Activated naive CD4-positive, alpha-beta T cell treated with anti-CD3 and anti-CD28 coated beads, Interleukin-2, amount 10 ng/mL, durations not matched to agents 7 days and 5 days (primary cell): ENCODE data around the gene DLG4.

ENCODE experiments used
- CTCF ChIA-PET: fragments of 350-600 bp; sonication (Branson Sonifier 250); formaldehyde crosslinking; loops from one replicate; lab custom pipeline; 2021; ENCODE audit warnings: antibody characterized with exemption; lab: Charles Lee
- DNase-seq: peaks from one replicate; pipeline ENCODE4 v3.0.0-alpha.2; 2020
- H3K27ac Mint-ChIP-seq: one replicate; pipeline ENCODE4 v1.8.0; 2021; ENCODE audit warnings: mild to moderate bottlenecking, moderate library complexity, mixed read lengths
- H3K27me3 Mint-ChIP-seq: one replicate; pipeline ENCODE4 v1.8.0; 2021; ENCODE audit warnings: mild to moderate bottlenecking, mixed read lengths
- H3K36me3 Mint-ChIP-seq: one replicate; pipeline ENCODE4 v1.8.0; 2021; ENCODE audit warnings: mixed read lengths
- H3K4me1 Mint-ChIP-seq: one replicate; pipeline ENCODE4 v1.8.0; 2021; ENCODE audit warnings: mixed read lengths
- H3K4me3 Mint-ChIP-seq: one replicate; pipeline ENCODE4 v1.8.0; 2021; ENCODE audit warnings: mild to moderate bottlenecking, moderate library complexity, mixed read lengths
- H3K9me3 Mint-ChIP-seq: one replicate; pipeline ENCODE4 v1.8.0; 2021; ENCODE audit warnings: mixed read lengths

DLG4 gene

GRCh38 chr17:7220593-7221277, 1.1 kb upstream of the DLG4 start:
- Mint-ChIP-seq H3K27ac (peak overlapping the region; percentile 90), H3K4me3 (peak overlapping the region; percentile 94), H3K4me1 (peaks cover 55% of the 10 kb centered on the region), H3K27me3 (peaks cover 13% of the 10 kb centered on the region), H3K9me3 (no peaks in the 10 kb centered on the region), H3K36me3 (peaks cover 31% of the 10 kb centered on the region)
- CTCF ChIA-PET, result interaction anchor here (0.7 to 4.5 kb wide), 10 partner anchors 10 to 109 kb away, joined by 3 to 34 read pairs (median 4); partner anchors contain the start of genes GABARAP and PHF23
- peak; percentile 77 for DNase-seq

- H3K4me3 Mint-ChIP-seq, result peak overlapping the region; percentile 94
- H3K9me3 Mint-ChIP-seq, result no peaks in the 10 kb centered on the region
- H3K27ac Mint-ChIP-seq, result peak overlapping the region; percentile 90
- H3K36me3 Mint-ChIP-seq, result peaks cover 27% of the 10 kb centered on the region
- H3K27me3 Mint-ChIP-seq, result peaks cover 14% of the 10 kb centered on the region
- CTCF ChIA-PET, result interaction anchor here (2.9 to 4.5 kb wide), 2 partner anchors 22 to 77 kb away, joined by 17 to 34 read pairs; partner anchors contain the start of gene GABARAP
- H3K4me1 Mint-ChIP-seq, result peaks cover 69% of the 10 kb centered on the region
- no peak for DNase-seq
These were observed 316 bp downstream of the DLG4 start for GRCh38 chr17:7219229-7219811.

DNA sequence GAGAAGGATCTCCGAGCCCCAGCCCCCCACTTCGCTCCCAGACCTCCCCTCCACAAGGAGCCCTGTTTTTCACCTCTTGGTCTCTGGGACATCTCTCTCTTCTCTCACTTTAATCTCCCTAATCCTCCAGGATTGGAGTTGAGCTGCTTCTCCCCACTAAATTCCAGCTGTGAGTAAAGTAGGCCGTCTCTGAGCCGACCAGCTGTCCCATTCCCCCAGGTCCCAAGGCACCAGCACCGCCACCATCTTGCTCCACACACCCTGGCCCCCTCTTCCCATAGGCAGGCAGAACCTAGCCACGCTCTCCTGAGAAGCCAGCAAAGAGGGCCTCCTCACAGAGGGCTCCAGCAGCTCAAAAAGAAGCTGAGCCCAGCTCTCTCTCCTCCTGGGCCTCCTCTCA, 878 bp downstream of the DLG4 start:
- no peak for DNase-seq
- CTCF ChIA-PET, result interaction anchor here (2.9 to 4.5 kb wide), 2 partner anchors 23 to 78 kb away, joined by 17 to 34 read pairs; partner anchors contain the start of gene GABARAP
- H3K4me3 Mint-ChIP-seq, result peak overlapping the region; percentile 94
- peaks cover 20% of the 10 kb centered on the region for H3K27me3 Mint-ChIP-seq
- H3K27ac Mint-ChIP-seq, result peak overlapping the region; percentile 45
- no peaks in the 10 kb centered on the region for H3K9me3 Mint-ChIP-seq
- H3K4me1 Mint-ChIP-seq, result peaks cover 75% of the 10 kb centered on the region
- H3K36me3 Mint-ChIP-seq, result peaks cover 23% of the 10 kb centered on the region

- Mint-ChIP-seq H3K9me3 (no peaks in the 10 kb centered on the region), H3K36me3 (peaks cover 17% of the 10 kb centered on the region), H3K4me3 (peak overlapping the region; percentile 72), H3K27ac (peak overlapping the region; percentile 74), H3K4me1 (peaks cover 80% of the 10 kb centered on the region), H3K27me3 (peaks cover 26% of the 10 kb centered on the region)
- DNase-seq, result no peak
- CTCF ChIA-PET, result interaction anchor here (4.5 kb wide), 1 partner anchor 78 kb away, joined by 34 read pairs; no protein-coding TSS in a partner anchor
These were observed 1.5 kb downstream of the DLG4 start for GRCh38 chr17:7218166-7218565.

DNA sequence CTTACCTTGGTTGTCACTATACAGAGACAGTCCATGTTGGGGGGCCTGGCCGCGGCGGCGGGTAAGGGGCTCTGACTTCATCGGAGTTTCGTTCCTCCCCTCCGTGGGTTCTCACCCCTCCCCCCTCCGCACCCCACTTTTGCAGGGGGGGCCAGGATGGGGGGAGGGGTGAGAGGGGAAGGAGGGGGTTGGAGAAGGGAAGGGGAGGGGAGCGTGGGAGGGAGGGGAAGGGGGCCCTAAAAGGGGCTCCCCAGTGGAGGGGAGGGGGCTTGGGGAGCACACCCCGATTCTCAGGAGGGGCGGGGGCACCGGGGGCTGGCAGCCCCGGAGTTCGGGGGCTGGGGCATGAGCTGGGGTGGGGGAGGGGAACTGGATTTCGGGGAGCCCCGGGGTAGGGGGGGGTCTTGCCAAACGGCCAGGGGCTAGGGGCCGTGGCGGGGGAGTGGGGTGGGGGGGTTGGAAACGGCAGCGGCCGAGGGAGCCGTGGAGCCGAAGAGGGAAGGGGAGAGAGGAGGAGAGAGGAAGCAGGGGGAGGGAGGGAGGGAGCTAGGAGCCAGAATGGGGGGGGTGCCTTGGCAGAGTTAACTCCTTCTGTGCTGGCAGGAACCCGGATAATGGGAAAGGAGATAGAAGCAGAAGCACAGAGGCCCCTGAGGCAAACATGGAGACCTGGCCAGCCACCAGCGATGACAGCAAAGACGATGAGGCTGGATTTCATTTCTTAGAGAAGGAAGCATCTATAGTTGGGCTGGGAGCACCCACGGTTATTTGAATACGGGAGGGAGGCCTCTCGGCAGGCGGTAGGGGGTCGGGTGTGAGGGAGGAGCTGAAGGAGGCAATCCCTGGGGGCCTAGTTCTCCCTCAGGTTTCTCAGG, 2.3 kb downstream of the DLG4 start:
- peaks cover 82% of the 10 kb centered on the region for H3K4me1 Mint-ChIP-seq
- peak overlapping the region; percentile 72 for H3K4me3 Mint-ChIP-seq
- peak overlapping the region; percentile 74 for H3K27ac Mint-ChIP-seq

DNA sequence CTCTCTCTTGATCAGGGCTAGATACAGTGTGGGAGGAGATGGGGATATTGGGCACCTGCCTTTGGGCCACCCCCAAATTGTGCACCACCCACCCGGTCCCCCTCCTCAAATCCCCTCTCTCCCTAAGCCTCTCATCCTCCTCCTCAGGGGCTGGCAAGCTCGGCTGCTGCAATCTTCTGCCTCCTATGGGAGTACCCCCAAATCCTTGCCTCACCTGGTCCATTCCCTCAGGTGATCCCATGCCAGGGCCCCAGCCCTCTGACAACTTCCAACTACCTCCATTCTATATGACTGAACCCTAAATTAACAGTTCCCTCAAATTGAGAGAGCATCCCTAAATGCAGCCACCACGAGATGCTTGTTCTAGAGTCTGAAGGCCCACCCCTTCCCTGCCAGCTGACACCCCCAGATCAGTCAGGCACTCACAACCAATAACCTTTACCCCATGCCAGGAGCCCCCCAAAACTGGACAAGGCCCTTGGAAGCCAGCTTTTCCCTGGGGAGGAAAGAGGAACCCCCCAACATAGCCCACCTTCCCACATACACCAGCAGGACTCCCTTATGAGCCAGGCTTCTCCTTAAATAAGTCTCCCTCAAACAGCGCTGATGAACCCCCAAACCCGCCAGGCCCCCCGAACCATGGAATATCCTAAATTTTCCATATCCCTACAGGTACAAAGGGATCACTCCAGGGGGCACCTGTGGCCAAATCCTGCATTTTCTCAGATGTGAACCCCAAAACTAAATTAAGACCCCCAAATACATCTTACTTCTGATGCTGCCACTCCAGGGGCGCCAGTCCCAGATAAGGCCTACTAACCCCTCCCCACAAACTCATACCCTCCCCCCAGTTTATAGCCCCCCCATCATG, 3.2 kb downstream of the DLG4 start:
- H3K9me3 Mint-ChIP-seq, result no peaks in the 10 kb centered on the region
- peaks cover 6% of the 10 kb centered on the region for H3K36me3 Mint-ChIP-seq
- H3K27me3 Mint-ChIP-seq, result peaks cover 36% of the 10 kb centered on the region
- peak overlapping the region; percentile 49 for H3K4me3 Mint-ChIP-seq
- CTCF ChIA-PET, result no interaction called here
- no peak overlapping the region for H3K27ac Mint-ChIP-seq
- H3K4me1 Mint-ChIP-seq, result peaks cover 77% of the 10 kb centered on the region
- DNase-seq, result no peak

More for the DNA sequence above, 2.3 kb downstream of the DLG4 start:
- CTCF ChIA-PET, result no interaction called here
- Mint-ChIP-seq H3K27me3 (peaks cover 29% of the 10 kb centered on the region), H3K36me3 (peaks cover 10% of the 10 kb centered on the region), H3K9me3 (no peaks in the 10 kb centered on the region)
- peak; percentile 45 for DNase-seq

DNA sequence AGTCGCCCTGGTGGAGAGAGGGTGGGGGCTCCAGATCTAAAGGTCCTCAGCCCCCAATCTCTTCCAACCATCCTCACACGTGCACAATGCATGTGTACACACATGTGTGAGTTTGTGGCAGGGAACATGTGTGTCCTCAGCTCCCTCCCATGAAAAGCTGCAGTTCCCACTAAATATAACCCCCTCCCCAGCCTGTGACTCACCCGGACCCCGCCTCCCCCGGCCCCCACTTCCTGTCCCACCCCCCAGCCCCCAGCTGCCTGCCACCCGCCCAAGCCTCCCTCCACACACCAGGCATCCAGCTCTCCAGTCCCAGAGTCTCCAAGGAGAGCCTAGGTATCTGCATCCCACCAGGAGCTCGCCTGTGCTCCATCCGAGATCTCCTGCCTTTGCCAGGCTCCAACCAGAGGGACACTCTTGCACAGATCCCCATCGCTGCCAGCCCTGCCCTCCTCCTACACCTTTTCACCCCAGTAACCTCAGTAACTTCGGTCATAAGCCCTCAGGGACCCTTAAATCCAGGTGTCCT, 3.9 kb downstream of the DLG4 start:
- H3K4me3 Mint-ChIP-seq, result peak overlapping the region; percentile 83
- peaks cover 70% of the 10 kb centered on the region for H3K4me1 Mint-ChIP-seq
- H3K36me3 Mint-ChIP-seq, result peaks cover 2% of the 10 kb centered on the region
- H3K27me3 Mint-ChIP-seq, result peaks cover 42% of the 10 kb centered on the region
- no peaks in the 10 kb centered on the region for H3K9me3 Mint-ChIP-seq
- no peak overlapping the region for H3K27ac Mint-ChIP-seq
- no peak for DNase-seq
- CTCF ChIA-PET, result no interaction called here

GRCh38 chr17:7215136-7215638, 4.4 kb downstream of the DLG4 start:
- Mint-ChIP-seq H3K36me3 (peaks cover 2% of the 10 kb centered on the region), H3K4me1 (peaks cover 64% of the 10 kb centered on the region), H3K9me3 (no peaks in the 10 kb centered on the region), H3K4me3 (peak overlapping the region; percentile 83), H3K27ac (peak overlapping the region; percentile 92), H3K27me3 (peaks cover 47% of the 10 kb centered on the region)
- CTCF ChIA-PET, result no interaction called here
- DNase-seq, result no peak

DNA sequence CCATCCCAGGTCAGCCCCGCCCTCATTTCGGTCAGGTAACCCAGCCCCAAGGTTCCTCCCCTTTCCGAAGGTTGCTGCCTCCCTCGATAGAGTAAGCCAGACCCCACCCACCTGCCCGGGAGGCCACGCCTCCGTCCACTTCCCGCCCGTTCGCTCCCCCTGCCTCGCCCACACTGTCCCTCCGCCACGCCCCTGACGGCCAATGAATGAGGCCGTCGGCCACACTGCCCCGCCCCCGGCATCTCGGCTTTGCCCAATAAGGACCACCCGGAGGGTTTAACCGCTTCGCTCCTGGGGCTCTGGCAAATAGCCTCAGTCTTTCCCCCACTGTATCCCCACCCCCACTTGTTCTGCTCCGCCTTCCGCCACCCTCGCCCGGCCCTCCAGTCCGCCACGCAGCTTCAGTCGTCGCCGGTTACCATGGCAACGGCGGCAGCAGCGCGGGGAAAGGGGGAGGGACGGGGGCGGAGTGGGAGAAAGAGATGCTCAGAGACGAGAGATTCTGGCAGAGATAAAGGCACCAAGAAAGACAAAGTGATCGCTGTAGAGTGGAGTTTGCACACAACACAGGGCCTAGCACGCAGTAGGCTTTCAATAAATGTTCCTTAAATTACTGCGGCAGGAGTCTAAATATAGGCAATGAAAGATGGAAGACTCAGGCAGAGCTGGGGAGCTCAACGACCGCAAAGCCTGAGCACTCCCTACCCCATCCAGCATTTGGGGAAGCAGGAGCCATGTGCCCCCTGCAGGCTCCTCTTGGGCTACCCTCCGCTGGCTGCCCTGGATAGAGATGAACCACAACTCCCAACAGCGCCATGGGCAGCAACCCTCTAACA, 5.1 kb downstream of the DLG4 start:
- peak overlapping the region; percentile 92 for H3K27ac Mint-ChIP-seq
- DNase-seq, result peak; percentile 99
- CTCF ChIA-PET, result interaction anchor here (0.8 to 1.0 kb wide), 2 partner anchors 20 to 79 kb away, joined by 3 to 4 read pairs; partner anchors contain the start of gene DVL2
- H3K36me3 Mint-ChIP-seq, result peaks cover under 1% of the 10 kb centered on the region
- peaks cover 60% of the 10 kb centered on the region for H3K4me1 Mint-ChIP-seq
- H3K9me3 Mint-ChIP-seq, result no peaks in the 10 kb centered on the region
- H3K4me3 Mint-ChIP-seq, result peak overlapping the region; percentile 83
- H3K27me3 Mint-ChIP-seq, result peaks cover 52% of the 10 kb centered on the region

DNA sequence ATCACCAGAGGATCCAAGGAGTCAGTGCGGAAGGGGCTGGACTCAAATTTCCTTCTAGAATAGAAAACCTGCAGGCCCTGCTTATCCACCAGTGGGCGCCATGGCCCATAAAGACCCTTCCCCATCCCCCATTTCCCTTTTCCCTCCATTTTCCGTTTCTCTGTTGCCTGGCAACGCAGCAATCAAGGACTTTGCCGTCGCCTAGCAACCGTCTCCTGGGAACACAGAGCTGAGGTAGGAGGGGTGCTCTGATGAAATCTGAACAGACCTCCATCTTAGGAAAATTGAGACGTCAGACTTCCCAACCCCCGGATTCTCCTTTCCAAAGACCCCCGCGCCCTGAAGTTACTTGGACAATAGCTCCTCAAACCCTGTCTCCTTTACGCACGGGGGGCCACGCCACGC, 5.7 kb downstream of the DLG4 start:
- H3K36me3 Mint-ChIP-seq, result no peaks in the 10 kb centered on the region
- CTCF ChIA-PET, result interaction anchor here (0.8 to 1.0 kb wide), 2 partner anchors 20 to 78 kb away, joined by 3 to 4 read pairs; partner anchors contain the start of gene DVL2
- peaks cover 54% of the 10 kb centered on the region for H3K4me1 Mint-ChIP-seq
- H3K9me3 Mint-ChIP-seq, result no peaks in the 10 kb centered on the region
- DNase-seq, result no peak
- H3K27ac Mint-ChIP-seq, result peak overlapping the region; percentile 92
- H3K4me3 Mint-ChIP-seq, result peak overlapping the region; percentile 83
- peaks cover 55% of the 10 kb centered on the region for H3K27me3 Mint-ChIP-seq

- Mint-ChIP-seq H3K27me3 (peaks cover 67% of the 10 kb centered on the region), H3K4me3 (no peak overlapping the region), H3K4me1 (peaks cover 38% of the 10 kb centered on the region), H3K27ac (no peak overlapping the region), H3K9me3 (no peaks in the 10 kb centered on the region), H3K36me3 (no peaks in the 10 kb centered on the region)
- CTCF ChIA-PET, result no interaction called here
- no peak for DNase-seq
These were observed 8.0 kb downstream of the DLG4 start for GRCh38 chr17:7211491-7212273.
